DND-41 (cell line): ENCODE results near the gene ART4.

Source experiments
- ATAC-seq: fragments of 200-7000 bp; cut with Tn5 transposase; 3 replicates; pipeline ENCODE4 v1.9.1; 2021; ENCODE audit warnings: low read depth; ENCODE audit not compliant: insufficient read depth
- DNase-seq: peaks from one replicate; pipeline ENCODE4 v3.0.0-alpha.2; 2020
- H2AFZ ChIP-seq: 2 replicates; pipeline ENCODE4 v1.6.0; 2012; ENCODE audit warnings: low read depth, low read length
- H3K27ac ChIP-seq: 2 replicates; pipeline ENCODE4 v1.5.1; 2012; ENCODE audit warnings: low read length, inconsistent platforms
- H3K27me3 ChIP-seq: fragments of 200-600 bp; sonication (generic); 2 replicates; pipeline ENCODE4 v1.6.0; 2012; ENCODE audit warnings: low read length, mild to moderate bottlenecking, inconsistent platforms; ENCODE audit not compliant: insufficient read depth, poor library complexity
- H3K36me3 ChIP-seq: 2 replicates; pipeline ENCODE4 v1.5.1; 2012; ENCODE audit warnings: low read length, inconsistent platforms; ENCODE audit not compliant: insufficient read depth
- H3K4me1 ChIP-seq: 2 replicates; pipeline ENCODE4 v1.5.1; 2012; ENCODE audit warnings: mild to moderate bottlenecking, low read length; ENCODE audit not compliant: insufficient read depth
- H3K4me2 ChIP-seq: 2 replicates; pipeline ENCODE4 v1.6.0; 2012; ENCODE audit warnings: mild to moderate bottlenecking, moderate library complexity, low read length, inconsistent platforms; ENCODE audit not compliant: insufficient read depth
- H3K4me3 ChIP-seq, 2 experiments: fragments of 200-600 bp in 1 of 2; shearing (Covaris generic) in 1 of 2; 2 replicates each; pipeline ENCODE4 v1.5.1; 2012 to 2016; ENCODE audit warnings: inconsistent platforms in 2 of 2, low read length in 2 of 2, mild to moderate bottlenecking in 2 of 2, low read depth in 1 of 2, moderate library complexity in 1 of 2
- H3K79me2 ChIP-seq: 2 replicates; pipeline ENCODE4 v1.6.0; 2012; ENCODE audit warnings: low read length, inconsistent platforms; ENCODE audit not compliant: insufficient read depth
- H3K9ac ChIP-seq: 2 replicates; pipeline ENCODE4 v1.6.0; 2012; ENCODE audit warnings: low read depth, mild to moderate bottlenecking, inconsistent platforms, low read length, moderate library complexity
- H3K9me3 ChIP-seq: 2 replicates; pipeline ENCODE4 v1.5.1; 2012; ENCODE audit warnings: low read length, moderate library complexity, mild to moderate bottlenecking, inconsistent platforms; ENCODE audit not compliant: insufficient read depth, severe bottlenecking
- H4K20me1 ChIP-seq: 2 replicates; pipeline ENCODE4 v1.6.0; 2012; ENCODE audit warnings: low read length; ENCODE audit not compliant: insufficient read depth
- EZH2 ChIP-seq: IDR thresholded peaks from 3 replicates; pipeline ENCODE4 v1.6.1; 2012; ENCODE audit warnings: borderline replicate concordance, low read depth, mild to moderate bottlenecking, moderate library complexity, low read length, inconsistent platforms; ENCODE audit not compliant: severe bottlenecking
- TF ChIP-seq, protein P1 (sequence below): IDR thresholded peaks from 2 replicates; pipeline ENCODE4 v1.5.1; 2012; ENCODE audit warnings: borderline replicate concordance, low read length, moderate library complexity, mild to moderate bottlenecking; ENCODE audit not compliant: poor library complexity, severe bottlenecking; ENCODE audit errors: extremely low read depth

ART4 gene

DNA sequence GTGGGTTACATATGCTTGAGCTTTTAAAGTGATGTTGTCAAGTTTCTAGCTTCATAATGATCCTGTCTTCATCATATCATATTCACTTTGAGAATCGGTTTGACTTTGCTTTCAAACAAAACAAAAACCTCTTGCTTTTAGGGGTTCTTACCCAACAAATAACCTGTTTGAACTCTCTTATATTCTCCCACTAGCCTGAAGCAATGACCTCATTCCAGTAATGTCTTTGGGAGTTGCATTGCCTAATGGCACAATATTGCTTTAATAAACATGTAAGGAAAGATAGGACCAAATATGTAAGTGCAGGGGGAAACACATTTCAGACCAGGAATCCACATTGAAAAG, 67.7 kb downstream of the ART4 start:
- Histone ChIP-seq H2AFZ (no peak overlapping the region), H3K9ac (no peak overlapping the region), H3K27ac (no peak overlapping the region), H3K4me3 (no peak overlapping the region), H3K27me3 (no peaks in the 10 kb centered on the region), H3K36me3 (no peaks in the 10 kb centered on the region; the same call in 1 of the 2 replicates), H3K4me2 (no peak overlapping the region), H3K79me2 (peaks cover 3% of the 10 kb centered on the region), H3K9me3 (no peaks in the 10 kb centered on the region), H4K20me1 (no peaks in the 10 kb centered on the region), H3K4me1 (peaks cover 12% of the 10 kb centered on the region)
- DNase-seq (no peak), ATAC-seq (no peak)
- TF ChIP-seq EZH2 = no peak
- TF ChIP-seq, protein P1, sequence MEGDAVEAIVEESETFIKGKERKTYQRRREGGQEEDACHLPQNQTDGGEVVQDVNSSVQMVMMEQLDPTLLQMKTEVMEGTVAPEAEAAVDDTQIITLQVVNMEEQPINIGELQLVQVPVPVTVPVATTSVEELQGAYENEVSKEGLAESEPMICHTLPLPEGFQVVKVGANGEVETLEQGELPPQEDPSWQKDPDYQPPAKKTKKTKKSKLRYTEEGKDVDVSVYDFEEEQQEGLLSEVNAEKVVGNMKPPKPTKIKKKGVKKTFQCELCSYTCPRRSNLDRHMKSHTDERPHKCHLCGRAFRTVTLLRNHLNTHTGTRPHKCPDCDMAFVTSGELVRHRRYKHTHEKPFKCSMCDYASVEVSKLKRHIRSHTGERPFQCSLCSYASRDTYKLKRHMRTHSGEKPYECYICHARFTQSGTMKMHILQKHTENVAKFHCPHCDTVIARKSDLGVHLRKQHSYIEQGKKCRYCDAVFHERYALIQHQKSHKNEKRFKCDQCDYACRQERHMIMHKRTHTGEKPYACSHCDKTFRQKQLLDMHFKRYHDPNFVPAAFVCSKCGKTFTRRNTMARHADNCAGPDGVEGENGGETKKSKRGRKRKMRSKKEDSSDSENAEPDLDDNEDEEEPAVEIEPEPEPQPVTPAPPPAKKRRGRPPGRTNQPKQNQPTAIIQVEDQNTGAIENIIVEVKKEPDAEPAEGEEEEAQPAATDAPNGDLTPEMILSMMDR = no peak
